Astrocyte of the cerebellum (primary cell): Measurements from ENCODE around the gene CHST9.

Source experiments
- DNase-seq: peaks from one replicate; pipeline ENCODE4 v3.0.0-alpha.2; 2011; ENCODE audit warnings: low read depth
- H3K4me3 ChIP-seq: 2 replicates; pipeline ENCODE4 v1.5.1; 2011; ENCODE audit warnings: mild to moderate bottlenecking, low read depth, low read length, moderate library complexity
- in situ Hi-C: cut with HindIII; loops from 2 replicates; pipeline ENCODE4 v1.10.0; 2017; ENCODE audit warnings: low sequenced_read_pairs
- TF ChIP-seq, protein P1 (sequence below): IDR thresholded peaks from 2 replicates; pipeline ENCODE4 v1.5.1; 2012; ENCODE audit warnings: low read length, low read depth, moderate library complexity, mild to moderate bottlenecking; ENCODE audit errors: missing control alignments

Gene CHST9

GRCh38 chr18:27198036-27198435 is 12.9 kb upstream of the CHST9 start:
- in situ Hi-C loops, result no loop called here
- TF ChIP-seq, protein P1, sequence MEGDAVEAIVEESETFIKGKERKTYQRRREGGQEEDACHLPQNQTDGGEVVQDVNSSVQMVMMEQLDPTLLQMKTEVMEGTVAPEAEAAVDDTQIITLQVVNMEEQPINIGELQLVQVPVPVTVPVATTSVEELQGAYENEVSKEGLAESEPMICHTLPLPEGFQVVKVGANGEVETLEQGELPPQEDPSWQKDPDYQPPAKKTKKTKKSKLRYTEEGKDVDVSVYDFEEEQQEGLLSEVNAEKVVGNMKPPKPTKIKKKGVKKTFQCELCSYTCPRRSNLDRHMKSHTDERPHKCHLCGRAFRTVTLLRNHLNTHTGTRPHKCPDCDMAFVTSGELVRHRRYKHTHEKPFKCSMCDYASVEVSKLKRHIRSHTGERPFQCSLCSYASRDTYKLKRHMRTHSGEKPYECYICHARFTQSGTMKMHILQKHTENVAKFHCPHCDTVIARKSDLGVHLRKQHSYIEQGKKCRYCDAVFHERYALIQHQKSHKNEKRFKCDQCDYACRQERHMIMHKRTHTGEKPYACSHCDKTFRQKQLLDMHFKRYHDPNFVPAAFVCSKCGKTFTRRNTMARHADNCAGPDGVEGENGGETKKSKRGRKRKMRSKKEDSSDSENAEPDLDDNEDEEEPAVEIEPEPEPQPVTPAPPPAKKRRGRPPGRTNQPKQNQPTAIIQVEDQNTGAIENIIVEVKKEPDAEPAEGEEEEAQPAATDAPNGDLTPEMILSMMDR, result no peak
- H3K4me3 ChIP-seq, result no peak overlapping the region
- no peak for DNase-seq

DNA sequence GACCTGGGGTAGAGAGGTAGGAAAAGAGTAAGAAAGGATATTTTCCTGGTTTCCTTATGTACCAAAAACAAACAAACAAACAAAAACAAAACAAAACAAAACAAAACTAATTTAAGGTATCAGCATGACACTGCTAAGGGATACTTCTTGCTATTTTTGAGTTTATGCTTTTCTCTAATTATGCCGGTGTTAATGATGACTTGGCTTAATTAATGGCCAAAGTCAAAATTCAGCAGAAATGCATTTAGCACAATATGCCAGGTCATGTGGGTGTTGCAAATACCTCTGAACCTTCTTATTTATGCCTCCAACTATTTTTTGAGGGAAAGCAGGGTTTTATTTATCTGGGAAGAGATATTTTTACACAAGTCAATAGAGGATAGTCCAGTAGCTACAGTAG is 3.2 kb upstream of the CHST9 start:
- DNase-seq, result no peak
- in situ Hi-C loops, result no loop called here
- TF ChIP-seq, protein P1, result no peak
- H3K4me3 ChIP-seq, result no peak overlapping the region

DNA sequence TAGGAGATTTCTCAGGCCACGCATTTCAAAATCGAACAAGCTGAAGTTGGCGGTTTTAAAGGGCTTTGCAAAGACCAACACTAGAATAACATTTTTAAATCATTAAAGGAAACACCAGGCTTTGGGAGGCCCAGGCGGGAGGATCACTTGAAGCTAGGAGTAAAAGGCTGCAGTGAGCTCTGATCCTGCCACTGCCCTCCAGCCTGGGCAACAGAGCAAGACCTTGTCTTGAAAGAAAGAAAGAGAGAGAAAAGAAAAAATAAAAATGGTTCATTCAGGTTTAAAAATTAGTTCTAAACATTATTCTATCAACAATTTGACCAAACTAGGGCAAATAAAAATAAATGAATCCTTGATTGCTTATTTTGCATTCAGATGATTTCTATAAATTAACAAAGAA is 789 bp upstream of the CHST9 start:
- TF ChIP-seq, protein P1, result no peak
- no peak overlapping the region for H3K4me3 ChIP-seq
- DNase-seq, result no peak
- in situ Hi-C loops, result no loop called here

DNA sequence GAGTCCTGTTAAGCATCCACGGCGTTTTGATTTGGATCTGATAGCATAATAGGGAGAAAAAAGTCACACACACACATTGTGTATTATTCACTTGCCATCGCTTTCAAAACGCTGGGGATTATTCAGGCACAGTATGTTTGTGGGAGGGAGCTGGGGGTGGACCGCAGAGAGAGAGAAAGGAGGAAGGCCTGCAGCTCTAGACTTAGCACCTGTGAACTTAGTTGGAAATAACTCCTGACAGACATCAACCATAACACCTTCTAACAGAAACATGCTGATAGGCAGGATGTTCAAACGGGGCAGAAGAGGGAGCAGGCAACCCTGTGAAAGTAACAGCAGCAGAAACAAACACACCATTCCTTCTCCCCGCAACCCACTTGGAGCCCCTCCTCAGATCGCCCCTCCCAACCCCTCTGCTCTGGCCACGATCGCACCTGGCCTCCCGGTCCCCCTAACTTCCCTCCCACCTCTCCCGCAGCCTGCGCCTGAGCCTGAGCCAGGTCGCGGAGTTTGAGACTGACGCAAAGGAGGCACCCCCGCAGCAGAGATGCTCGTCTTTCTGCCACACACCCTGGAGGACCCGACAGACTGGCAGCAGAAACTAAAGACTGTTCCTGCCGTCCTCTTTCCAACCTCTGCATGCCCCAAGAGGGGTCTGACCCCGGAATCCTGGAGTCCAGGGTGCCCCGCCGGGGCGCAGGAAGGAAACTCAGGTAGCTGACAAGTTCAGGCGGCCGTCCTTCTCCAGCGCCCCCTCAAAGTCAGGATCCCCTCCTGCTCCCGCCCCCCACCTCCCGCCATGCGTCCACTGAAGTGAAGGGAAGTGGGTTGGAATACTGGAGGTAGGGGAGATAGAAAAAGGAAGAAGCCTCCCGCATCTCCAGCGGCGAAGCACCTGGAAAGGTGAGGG is 738 bp downstream of the CHST9 start:
- in situ Hi-C loops, result no loop called here
- peak overlapping the region; percentile 32 for H3K4me3 ChIP-seq
- TF ChIP-seq, protein P1, result no peak
- no peak for DNase-seq

DNA sequence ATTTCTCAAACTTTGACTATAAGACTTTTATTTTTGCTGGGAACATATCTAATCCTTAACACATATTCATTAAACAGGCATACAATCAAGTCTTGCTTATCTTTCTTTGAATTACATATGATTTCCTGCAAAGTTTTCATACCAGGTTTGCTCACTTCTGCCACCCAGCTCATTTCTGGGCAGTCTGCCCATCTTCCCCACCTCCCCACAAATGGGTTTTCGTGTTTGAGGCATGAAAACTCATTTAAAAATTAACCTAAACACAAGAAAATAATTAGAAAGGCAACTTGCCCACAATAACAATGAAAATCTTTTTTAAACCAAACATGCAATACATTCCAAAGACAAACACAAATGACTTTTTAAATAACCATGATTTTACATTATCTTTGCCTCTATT is 3.4 kb downstream of the CHST9 start:
- TF ChIP-seq, protein P1, result no peak
- in situ Hi-C loops, result no loop called here
- no peak for DNase-seq
- no peak overlapping the region for H3K4me3 ChIP-seq

DNA sequence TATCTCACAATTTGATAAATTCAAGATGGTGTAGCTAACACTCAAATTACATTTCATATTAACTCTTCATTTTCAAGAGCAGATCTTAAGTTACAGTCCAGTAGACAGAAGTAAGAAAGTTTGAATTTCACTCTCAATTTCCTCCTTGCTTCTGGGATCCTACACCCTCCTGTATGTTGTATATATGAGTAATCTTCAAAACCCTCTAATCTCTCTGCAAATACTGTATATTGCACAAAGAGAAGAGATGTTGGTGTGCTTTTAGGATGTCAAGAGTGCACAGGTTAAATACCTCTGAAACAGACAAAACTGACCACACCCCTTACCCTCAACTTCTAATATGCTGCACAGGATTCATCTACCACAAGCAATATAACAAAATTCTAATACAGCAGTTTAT is 6.7 kb downstream of the CHST9 start:
- DNase-seq, result no peak
- H3K4me3 ChIP-seq, result no peak overlapping the region
- TF ChIP-seq, protein P1, result no peak
- in situ Hi-C loops, result no loop called here
